ENCODE data around the gene STX11. TPM values are rescaled to one million over a fixed set of nuclear protein-coding genes. Genes with fewer than 3 reads are reported as not detected.

Gene STX11
- total RNA-seq, 1 experiment from 2014 or later, result 0.69 TPM

DNA sequence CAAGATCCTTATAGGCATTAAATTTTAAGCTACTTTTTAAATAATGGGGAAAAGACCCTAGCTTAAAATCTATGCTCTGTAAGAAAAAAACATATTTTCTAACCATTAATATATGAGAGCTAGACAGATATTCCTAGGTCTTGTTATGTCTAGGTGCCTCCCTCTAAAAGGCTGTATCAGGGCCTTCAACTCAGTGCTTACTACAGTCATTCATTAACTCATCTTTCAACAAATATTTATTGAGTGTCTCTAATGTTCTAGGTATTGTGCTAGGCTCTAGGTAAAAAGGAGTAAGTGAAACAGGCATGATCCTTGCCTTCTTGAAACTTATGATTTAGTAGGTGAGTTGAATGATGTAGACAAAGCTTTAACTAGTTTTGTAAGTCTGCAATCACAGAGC is 6.4 kb upstream of the STX11 start:
- H3K9ac ChIP-seq (ENCODE audit: low read length), result no peak overlapping the region
- RAD21 ChIA-PET (ENCODE audit: low non-redundant PET in 1 of 2, low total read pairs in 2 of 2, uncharacterized antibody in 2 of 2, unreplicated experiment in 2 of 2), result no interaction called here
- POLR2A ChIA-PET, result no interaction called here
- ATAC-seq (no peak), DNase-seq (ENCODE audit: low read depth, low spot score) (no peak)
- H3K27ac ChIP-seq (ENCODE audit: low read depth, low read length), result no peak overlapping the region
- no peaks in the 10 kb centered on the region for H3K79me2 ChIP-seq (ENCODE audit: insufficient read depth, low read length)
- H3K36me3 ChIP-seq (ENCODE audit: control insufficient read depth in 1 of 2, insufficient read depth in 2 of 2, low read length in 2 of 2), result no peaks in the 10 kb centered on the region
- no peak for TF ChIP-seq SIN3A (IDR thresholded peaks at IDR 0.05; ENCODE audit: low read depth)
- no peak for TF ChIP-seq JUND (IDR thresholded peaks at IDR 0.05)
- TF ChIP-seq, protein P1, sequence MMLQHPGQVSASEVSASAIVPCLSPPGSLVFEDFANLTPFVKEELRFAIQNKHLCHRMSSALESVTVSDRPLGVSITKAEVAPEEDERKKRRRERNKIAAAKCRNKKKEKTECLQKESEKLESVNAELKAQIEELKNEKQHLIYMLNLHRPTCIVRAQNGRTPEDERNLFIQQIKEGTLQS (IDR thresholded peaks at IDR 0.05), result no peak
- no peak for TF ChIP-seq POLR2AphosphoS5 (IDR thresholded peaks at IDR 0.05; ENCODE audit: low read depth, low read length)
- TF ChIP-seq, protein P2, sequence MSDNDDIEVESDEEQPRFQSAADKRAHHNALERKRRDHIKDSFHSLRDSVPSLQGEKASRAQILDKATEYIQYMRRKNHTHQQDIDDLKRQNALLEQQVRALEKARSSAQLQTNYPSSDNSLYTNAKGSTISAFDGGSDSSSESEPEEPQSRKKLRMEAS (IDR thresholded peaks at IDR 0.05), result no peak
- TF ChIP-seq YY1 (IDR thresholded peaks at IDR 0.05; ENCODE audit: extremely low read depth, insufficient replicate concordance, low read depth, low read length), result no peak
- no peak for TF ChIP-seq CBX3 (IDR thresholded peaks at IDR 0.05; ENCODE audit: low read depth)
- no peak for TF ChIP-seq EGR1 (IDR thresholded peaks at IDR 0.05; ENCODE audit: low read depth)
- no peak for TF ChIP-seq CEBPB (IDR thresholded peaks at IDR 0.05; ENCODE audit: low read depth)
- no peak for TF ChIP-seq EZH2 (IDR thresholded peaks at IDR 0.05)
- no peak for TF ChIP-seq POLR2A (IDR thresholded peaks at IDR 0.05; ENCODE audit: borderline replicate concordance, extremely low read depth, insufficient read depth, insufficient read length)
- no peak for TF ChIP-seq EZH2phosphoT487 (IDR thresholded peaks at IDR 0.05; ENCODE audit: borderline replicate concordance)
- TF ChIP-seq, protein P3, sequence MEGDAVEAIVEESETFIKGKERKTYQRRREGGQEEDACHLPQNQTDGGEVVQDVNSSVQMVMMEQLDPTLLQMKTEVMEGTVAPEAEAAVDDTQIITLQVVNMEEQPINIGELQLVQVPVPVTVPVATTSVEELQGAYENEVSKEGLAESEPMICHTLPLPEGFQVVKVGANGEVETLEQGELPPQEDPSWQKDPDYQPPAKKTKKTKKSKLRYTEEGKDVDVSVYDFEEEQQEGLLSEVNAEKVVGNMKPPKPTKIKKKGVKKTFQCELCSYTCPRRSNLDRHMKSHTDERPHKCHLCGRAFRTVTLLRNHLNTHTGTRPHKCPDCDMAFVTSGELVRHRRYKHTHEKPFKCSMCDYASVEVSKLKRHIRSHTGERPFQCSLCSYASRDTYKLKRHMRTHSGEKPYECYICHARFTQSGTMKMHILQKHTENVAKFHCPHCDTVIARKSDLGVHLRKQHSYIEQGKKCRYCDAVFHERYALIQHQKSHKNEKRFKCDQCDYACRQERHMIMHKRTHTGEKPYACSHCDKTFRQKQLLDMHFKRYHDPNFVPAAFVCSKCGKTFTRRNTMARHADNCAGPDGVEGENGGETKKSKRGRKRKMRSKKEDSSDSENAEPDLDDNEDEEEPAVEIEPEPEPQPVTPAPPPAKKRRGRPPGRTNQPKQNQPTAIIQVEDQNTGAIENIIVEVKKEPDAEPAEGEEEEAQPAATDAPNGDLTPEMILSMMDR (IDR thresholded peaks at IDR 0.05 in 2 of 3, conservative IDR thresholded peaks at IDR 0.05 in 1 of 3; ENCODE audit: borderline replicate concordance in 1 of 3, insufficient read depth in 1 of 3, low read depth in 2 of 3, low read length in 2 of 3), result no peak
- TF ChIP-seq ELF1 (IDR thresholded peaks at IDR 0.05; ENCODE audit: borderline replicate concordance, low read depth), result no peak
- no peak for TF ChIP-seq RAD21 (IDR thresholded peaks at IDR 0.05; ENCODE audit: low read depth)
- no peak for TF ChIP-seq ZNF274 (IDR thresholded peaks at IDR 0.05; ENCODE audit: low read depth, low read length)
- TF ChIP-seq SRF (IDR thresholded peaks at IDR 0.05; ENCODE audit: low read depth), result no peak
- no peak for TF ChIP-seq TCF7L2 (IDR thresholded peaks at IDR 0.05; ENCODE audit: borderline replicate concordance, extremely low read depth, insufficient read depth, insufficient read length)
- H2AFZ ChIP-seq (ENCODE audit: low read depth, low read length, poor library complexity, severe bottlenecking), result no peak overlapping the region
- no peaks in the 10 kb centered on the region for H3K4me1 ChIP-seq (ENCODE audit: control insufficient read depth in 1 of 2, insufficient read depth in 2 of 2, low read length in 2 of 2)
- H3K27me3 ChIP-seq (ENCODE audit: insufficient read depth, low read length), result no peaks in the 10 kb centered on the region
- H3K4me3 ChIP-seq (replicated peaks in 1 of 2; ENCODE audit: low read depth in 1 of 2, low read length in 2 of 2), result no peak overlapping the region
- intact Hi-C loops (cut with micrococcal nuclease), result no loop called here
- BruUV-seq (replicated peaks), result no TSS peak
- H3K4me2 ChIP-seq (ENCODE audit: low read length), result no peak overlapping the region
- H3K9me3 ChIP-seq (ENCODE audit: control insufficient read depth in 1 of 2, insufficient read depth in 1 of 2, low read depth in 1 of 2, low read length in 2 of 2), result no peaks in the 10 kb centered on the region
- CTCF ChIA-PET, result interaction anchor here (0.8 kb wide), 1 partner anchor 204 kb away, joined by 3 read pairs; no protein-coding TSS in a partner anchor
- no peaks in the 10 kb centered on the region for H4K20me1 ChIP-seq (ENCODE audit: insufficient read depth)
- H3K9me2 ChIP-seq (ENCODE audit: insufficient read depth), result no peaks in the 10 kb centered on the region
